Activated B cell treated with CpG ODN at 0.5 μM for 24 hours (primary cell): ENCODE measurements around the gene NCS1. TPM values are rescaled to one million over a fixed set of nuclear protein-coding genes. Genes with fewer than 3 reads are reported as not detected.

Source experiments
- ATAC-seq: fragments of 200-7000 bp; cut with Tn5 transposase; one replicate; pipeline ENCODE4 v1.10.0; 2021; ENCODE audit warnings: low read depth, mild to moderate bottlenecking, moderate library complexity
- CTCF ChIA-PET: fragments of 350-600 bp; sonication (Branson Sonifier 250); formaldehyde crosslinking; loops from one replicate; lab custom pipeline; 2021; ENCODE audit warnings: antibody characterized with exemption; lab: Charles Lee
- POLR2A ChIA-PET: fragments of 350-600 bp; sonication (Branson Sonifier 250); formaldehyde crosslinking; loops from one replicate; lab custom pipeline; 2021; ENCODE audit warnings: antibody characterized with exemption; lab: Charles Lee
- DNase-seq: peaks from one replicate; pipeline ENCODE4 v3.0.0; 2022
- H3K27ac Mint-ChIP-seq: one replicate; pipeline ENCODE4 v1.8.0; 2020; ENCODE audit warnings: mixed read lengths
- H3K27me3 Mint-ChIP-seq: one replicate; pipeline ENCODE4 v1.8.0; 2021; ENCODE audit warnings: mixed read lengths
- H3K36me3 Mint-ChIP-seq: one replicate; pipeline ENCODE4 v1.8.0; 2021; ENCODE audit warnings: low read depth, mixed read lengths
- H3K4me1 Mint-ChIP-seq: one replicate; pipeline ENCODE4 v1.8.0; 2021; ENCODE audit warnings: mixed read lengths
- H3K4me3 Mint-ChIP-seq: one replicate; pipeline ENCODE4 v1.8.0; 2020; ENCODE audit warnings: mild to moderate bottlenecking, mixed read lengths
- H3K9me3 Mint-ChIP-seq: one replicate; pipeline ENCODE4 v1.8.0; 2020; ENCODE audit warnings: mixed read lengths
- intact Hi-C: fragments of 100-400 bp; cut with micrococcal nuclease; formaldehyde crosslinking; loops from one replicate; pipeline ENCODE4 v1.15.1; 2024
- total RNA-seq: library from RNA; stranded (reverse); gene quantifications from 2 replicates; pipeline ENCODE4 v1.2.3, GENCODE V29; 2022
- TF ChIP-seq, protein P1 (sequence below): fragments of 200-600 bp; IDR thresholded peaks from one replicate; pipeline ENCODE4 v1.8.0; 2022; ENCODE audit warnings: antibody characterized with exemption, mild to moderate bottlenecking

The NCS1 gene
- total RNA-seq, 1 donor from 2014 or later, result 0.24 TPM

DNA sequence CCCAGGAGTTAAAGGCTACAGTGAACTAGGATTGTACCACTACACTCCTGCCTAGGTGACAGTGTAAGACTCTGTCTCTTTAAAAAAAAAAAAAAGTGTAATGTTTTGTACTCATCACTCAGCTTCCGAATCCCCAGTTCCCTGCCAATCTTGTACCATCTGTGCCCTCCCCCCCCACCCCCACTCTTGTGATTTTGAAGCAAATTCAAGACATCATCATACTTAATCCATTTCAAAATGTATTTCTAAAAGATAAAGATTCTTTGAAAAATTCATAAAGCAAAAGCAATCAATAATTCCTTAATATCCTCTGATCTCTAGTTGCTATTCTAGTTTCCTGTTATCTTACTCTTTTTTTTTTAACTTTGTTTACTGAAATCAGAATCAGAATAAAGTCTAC is 58.4 kb downstream of the NCS1 start:
- no peak for ATAC-seq
- intact Hi-C loops, result no loop called here
- H3K9me3 Mint-ChIP-seq, result peaks cover 9% of the 10 kb centered on the region
- POLR2A ChIA-PET, result no interaction called here
- no peak overlapping the region for H3K27ac Mint-ChIP-seq
- no peak overlapping the region for H3K4me3 Mint-ChIP-seq
- H3K4me1 Mint-ChIP-seq, result no peaks in the 10 kb centered on the region
- TF ChIP-seq, protein P1, sequence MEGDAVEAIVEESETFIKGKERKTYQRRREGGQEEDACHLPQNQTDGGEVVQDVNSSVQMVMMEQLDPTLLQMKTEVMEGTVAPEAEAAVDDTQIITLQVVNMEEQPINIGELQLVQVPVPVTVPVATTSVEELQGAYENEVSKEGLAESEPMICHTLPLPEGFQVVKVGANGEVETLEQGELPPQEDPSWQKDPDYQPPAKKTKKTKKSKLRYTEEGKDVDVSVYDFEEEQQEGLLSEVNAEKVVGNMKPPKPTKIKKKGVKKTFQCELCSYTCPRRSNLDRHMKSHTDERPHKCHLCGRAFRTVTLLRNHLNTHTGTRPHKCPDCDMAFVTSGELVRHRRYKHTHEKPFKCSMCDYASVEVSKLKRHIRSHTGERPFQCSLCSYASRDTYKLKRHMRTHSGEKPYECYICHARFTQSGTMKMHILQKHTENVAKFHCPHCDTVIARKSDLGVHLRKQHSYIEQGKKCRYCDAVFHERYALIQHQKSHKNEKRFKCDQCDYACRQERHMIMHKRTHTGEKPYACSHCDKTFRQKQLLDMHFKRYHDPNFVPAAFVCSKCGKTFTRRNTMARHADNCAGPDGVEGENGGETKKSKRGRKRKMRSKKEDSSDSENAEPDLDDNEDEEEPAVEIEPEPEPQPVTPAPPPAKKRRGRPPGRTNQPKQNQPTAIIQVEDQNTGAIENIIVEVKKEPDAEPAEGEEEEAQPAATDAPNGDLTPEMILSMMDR, result no peak
- H3K27me3 Mint-ChIP-seq, result peaks cover 2% of the 10 kb centered on the region
- H3K36me3 Mint-ChIP-seq, result no peaks in the 10 kb centered on the region
- DNase-seq, result no peak
- CTCF ChIA-PET, result no interaction called here

DNA sequence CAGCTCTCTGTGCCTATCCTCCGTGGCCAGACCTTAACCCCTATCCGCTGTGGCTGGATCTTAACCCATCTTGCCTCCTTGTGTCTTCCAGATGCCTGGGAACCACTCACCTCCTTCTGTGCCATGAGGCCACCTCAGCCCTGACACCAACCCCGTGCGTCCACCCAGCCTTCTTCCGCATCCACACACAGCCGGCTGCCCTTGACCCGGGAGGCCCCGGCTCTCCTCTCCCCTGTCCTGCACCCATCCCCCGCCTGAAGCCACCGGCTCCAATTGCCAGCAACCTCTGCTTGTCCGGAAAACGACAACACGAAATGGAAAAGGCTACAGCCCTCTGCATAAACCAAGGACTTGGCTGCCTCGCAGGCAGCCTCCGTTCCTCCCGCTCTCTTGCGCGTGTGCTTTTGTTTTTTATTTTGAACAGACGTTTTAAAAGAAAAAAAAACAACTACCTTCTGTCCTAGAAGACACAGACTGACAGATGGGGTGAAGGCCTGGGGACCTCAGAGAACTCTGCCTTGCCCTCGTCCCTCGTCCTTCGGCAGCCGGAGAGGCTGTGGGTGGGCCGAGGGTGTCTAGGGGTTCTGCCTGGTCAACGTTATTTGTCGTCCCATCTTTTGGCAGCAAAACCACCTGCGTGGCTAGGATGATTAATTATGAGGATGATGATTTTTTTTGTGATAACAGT is 60.8 kb downstream of the NCS1 start:
- intact Hi-C loops, result no loop called here
- POLR2A ChIA-PET, result no interaction called here
- H3K36me3 Mint-ChIP-seq, result no peaks in the 10 kb centered on the region
- no peak overlapping the region for H3K4me3 Mint-ChIP-seq
- DNase-seq (no peak), ATAC-seq (no peak)
- TF ChIP-seq, protein P1, result no peak
- peaks cover 3% of the 10 kb centered on the region for H3K4me1 Mint-ChIP-seq
- CTCF ChIA-PET, result no interaction called here
- no peaks in the 10 kb centered on the region for H3K9me3 Mint-ChIP-seq
- peaks cover 5% of the 10 kb centered on the region for H3K27me3 Mint-ChIP-seq
- no peak overlapping the region for H3K27ac Mint-ChIP-seq

- peaks cover 5% of the 10 kb centered on the region for H3K27me3 Mint-ChIP-seq
- POLR2A ChIA-PET, result no interaction called here
- TF ChIP-seq, protein P1, result no peak
- ATAC-seq, result no peak
- peaks cover 5% of the 10 kb centered on the region for H3K4me1 Mint-ChIP-seq
- H3K4me3 Mint-ChIP-seq, result no peak overlapping the region
- H3K36me3 Mint-ChIP-seq, result no peaks in the 10 kb centered on the region
- CTCF ChIA-PET, result no interaction called here
- DNase-seq, result no peak
- H3K9me3 Mint-ChIP-seq, result no peaks in the 10 kb centered on the region
- intact Hi-C loops, result no loop called here
- H3K27ac Mint-ChIP-seq, result no peak overlapping the region
Observed at GRCh38 chr9:130233587-130233945, 61.4 kb downstream of the NCS1 start.

GRCh38 chr9:130234340-130235260 is 62.4 kb downstream of the NCS1 start:
- DNase-seq (no peak), ATAC-seq (no peak)
- TF ChIP-seq, protein P1, result no peak
- Mint-ChIP-seq H3K36me3 (no peaks in the 10 kb centered on the region), H3K27me3 (peaks cover 4% of the 10 kb centered on the region), H3K4me3 (no peak overlapping the region), H3K4me1 (peaks cover 13% of the 10 kb centered on the region), H3K27ac (no peak overlapping the region), H3K9me3 (no peaks in the 10 kb centered on the region)
- POLR2A ChIA-PET, result no interaction called here
- CTCF ChIA-PET, result interaction anchor here (10.6 kb wide), 1 partner anchor 128 kb away, joined by 108 read pairs; no protein-coding TSS in a partner anchor
- intact Hi-C loops, result loop anchor here (5.0 kb wide), 2 partner anchors 332 to 432 kb away; partner anchors contain the start of gene TOR1B
